Heart right ventricle (tissue), 16 donors: ENCODE results near the gene HPCAL1. TPM values are rescaled to one million over a fixed set of nuclear protein-coding genes. Genes with fewer than 3 reads are reported as not detected.

Experiments used
- ATAC-seq, 8 donors: fragments of 200-7000 bp; cut with Tn5 transposase; one replicate each; pipeline ENCODE4 v1.9.1; 2020; ENCODE audit warnings: mild to moderate bottlenecking in 8 of 8, moderate library complexity in 8 of 8, moderate number of reproducible peaks in 1 of 8
- DNase-seq, 2 donors: peaks; one replicate each; pipeline ENCODE4 v3.0.0-alpha.2; 2020
- H3K27ac ChIP-seq, 10 donors: fragments of 200-600 bp; sonication (generic) in 2 of 10; one replicate each; pipeline versions ENCODE4 v1.5.0 to v1.8.0; 2020 to 2022; ENCODE audit warnings: mild to moderate bottlenecking in 3 of 10
- H3K27me3 ChIP-seq, 7 donors: fragments of 200-600 bp; one replicate each; pipeline ENCODE4 v1.8.0; 2021 to 2022; ENCODE audit warnings: mild to moderate bottlenecking in 2 of 7
- H3K36me3 ChIP-seq, 9 donors: fragments of 200-600 bp; sonication (generic) in 1 of 9; one replicate each; pipeline versions ENCODE4 v1.5.0 to v1.8.0; 2020 to 2022; ENCODE audit warnings: mild to moderate bottlenecking in 2 of 9
- H3K4me1 ChIP-seq, 9 donors: fragments of 200-600 bp; sonication (generic) in 1 of 9; one replicate each; pipeline versions ENCODE4 v1.5.0 to v1.8.0; 2020 to 2022; ENCODE audit warnings: mild to moderate bottlenecking in 4 of 9
- H3K4me3 ChIP-seq, 10 donors: fragments of 200-600 bp; sonication (generic) in 2 of 10; one replicate each; pipeline versions ENCODE4 v1.5.0 to v1.8.0; 2020 to 2022; ENCODE audit warnings: mild to moderate bottlenecking in 7 of 10, moderate library complexity in 2 of 10
- H3K9me3 ChIP-seq, 11 donors: fragments of 200-600 bp in 10 of 11; sonication (generic) in 2 of 11; one replicate each; pipeline versions ENCODE4 v1.5.0 to v1.8.0; 2013 to 2022; ENCODE audit warnings: mild to moderate bottlenecking in 2 of 11, control low read depth in 1 of 11, moderate library complexity in 1 of 11
- WGBS, 2 donors: extraction: QIAGEN DNeasy Blood & Tissue Kit; methylation state at CpG; one replicate each; pipeline ENCODE4 v1.1.7; 2013; ENCODE audit warnings: inconsistent platforms in 1 of 2; 5-methylcytosine and 5-hydroxymethylcytosine counted together
- intact Hi-C, 10 donors: fragments of 100-400 bp; cut with DNase I; formaldehyde crosslinking; loops; one replicate each; pipeline versions ENCODE4 v1.11.1 to v1.14.2; 2022
- polyA plus RNA-seq, 2 donors: library from polyadenylated mRNA; stranded (reverse); fragments of 200-250 nt; gene quantifications; one replicate each; pipeline ENCODE4 v1.2.3, GENCODE V29; 2013
- total RNA-seq, 10 donors: library from RNA; stranded (reverse); fragmentation: NEBNext Ultra II Directional in 3 of 10; extraction: Animal tissue kit (Norgen Biotek cat#: 25700) in 3 of 10; gene quantifications; one replicate each; pipeline versions ENCODE4 v1.2.1 to v1.2.4, GENCODE V29; 2021 to 2023
- TF ChIP-seq, protein P1 (sequence below), 9 donors: fragments of 200-600 bp; sonication (generic) in 2 of 9; IDR thresholded peaks; one replicate each; pipeline versions ENCODE4 v1.5.0 to v1.8.0; 2021 to 2022; ENCODE audit warnings: antibody characterized with exemption in 9 of 9, mild to moderate bottlenecking in 5 of 9, moderate library complexity in 1 of 9
- donor health status: Arrhythmogenic right ventricular cardiomyopathy.
- donor health status: ischemic (EF 13 %, LVEDD 7.1; RV severe dilation, severe dysfunction).
- donor health status: healthy with polysubstance abuse.
- donor health status: DM: no; HTN: yes; CAD: no.
- donor health status: DM: no; HTN: no; CAD: no.
- donor health status: ischemic (EF 25% LVEDD 6.9; RV normal size, moderate dysfunction).
- donor health status: ischemic (EF 25% LVEDD 5.7; RV mildly dilated, moderate dysfunction).
- donor health status: healthy.
- donor health status: DM: yes; HTN: yes; CAD: no.
- donor health status: Ischemic cardiomyopathy.
- donor health status: ischemic (EF 35%, LVEDD 5.7; RV mildly dilated, moderate dysfunction).
- donor health status: nonischemic (EF 11% LVEDD 7.7; RV severe dilation, severe dysfunction).
- donor health status: DM: yes; HTN: yes; CAD: no.
- donor health status: PGD.
- donor health status: ischemic (EF 29% LVEDD 5.4; RV normal size, mild dysfunction).
- donor health status: nonischemic (EF 23%, LVEDD 6.1; RV moderate dilation, normal function).

Gene HPCAL1
- total and polyA plus RNA-seq, 12 donors = 15.8 to 49.2 (median 27.5) TPM

DNA sequence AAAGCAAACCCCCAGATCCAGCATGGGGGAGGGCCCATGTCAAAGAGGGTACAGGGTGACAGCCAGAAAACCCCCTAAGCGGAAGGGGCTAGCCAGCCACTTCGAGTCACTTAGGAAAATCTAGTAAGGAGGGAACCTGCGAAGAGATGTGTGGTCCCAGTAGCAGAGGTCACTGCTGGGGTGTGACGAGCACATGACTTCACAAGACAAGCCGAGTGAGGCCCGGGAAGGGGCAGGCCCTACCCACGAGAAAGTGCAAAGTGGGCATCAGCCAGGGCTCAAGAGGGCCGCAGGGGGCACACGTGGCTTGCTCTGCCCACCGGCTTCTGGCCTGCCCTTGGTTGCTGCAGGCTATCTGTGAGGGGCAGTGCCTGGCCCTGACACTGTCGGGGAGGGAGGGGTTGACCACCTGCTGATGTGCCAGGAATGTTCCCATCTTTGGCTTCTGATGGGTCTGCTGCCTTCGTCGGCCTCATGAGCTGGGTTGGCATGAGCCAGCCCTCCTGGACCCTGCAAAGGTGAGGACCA lies 133.9 kb downstream of the HPCAL1 start:
- Histone ChIP-seq H3K27ac (no peak overlapping the region), H3K36me3 (peaks cover 0 to 27% (median 20%) of the 10 kb centered on the region in 9 donors), H3K9me3 (no peaks in the 10 kb centered on the region), H3K27me3 (peaks cover 0 to 6% (median 0%) of the 10 kb centered on the region in 7 donors), H3K4me3 (no peak overlapping the region), H3K4me1 (peaks cover 0 to 26% (median 10%) of the 10 kb centered on the region in 9 donors)
- ATAC-seq = no peak
- WGBS, 2 donors = 79 to 81% methylated on average over 13 of the region's 13 CpGs
- intact Hi-C loops = loop anchor here in 8 of 10 donors (2.0 to 10.0 kb wide), 8 partner anchors 228 to 632 kb away; partner anchors contain the start of gene RRM2 (in 1 of the 8)
- DNase-seq = no peak
- TF ChIP-seq, protein P1, sequence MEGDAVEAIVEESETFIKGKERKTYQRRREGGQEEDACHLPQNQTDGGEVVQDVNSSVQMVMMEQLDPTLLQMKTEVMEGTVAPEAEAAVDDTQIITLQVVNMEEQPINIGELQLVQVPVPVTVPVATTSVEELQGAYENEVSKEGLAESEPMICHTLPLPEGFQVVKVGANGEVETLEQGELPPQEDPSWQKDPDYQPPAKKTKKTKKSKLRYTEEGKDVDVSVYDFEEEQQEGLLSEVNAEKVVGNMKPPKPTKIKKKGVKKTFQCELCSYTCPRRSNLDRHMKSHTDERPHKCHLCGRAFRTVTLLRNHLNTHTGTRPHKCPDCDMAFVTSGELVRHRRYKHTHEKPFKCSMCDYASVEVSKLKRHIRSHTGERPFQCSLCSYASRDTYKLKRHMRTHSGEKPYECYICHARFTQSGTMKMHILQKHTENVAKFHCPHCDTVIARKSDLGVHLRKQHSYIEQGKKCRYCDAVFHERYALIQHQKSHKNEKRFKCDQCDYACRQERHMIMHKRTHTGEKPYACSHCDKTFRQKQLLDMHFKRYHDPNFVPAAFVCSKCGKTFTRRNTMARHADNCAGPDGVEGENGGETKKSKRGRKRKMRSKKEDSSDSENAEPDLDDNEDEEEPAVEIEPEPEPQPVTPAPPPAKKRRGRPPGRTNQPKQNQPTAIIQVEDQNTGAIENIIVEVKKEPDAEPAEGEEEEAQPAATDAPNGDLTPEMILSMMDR (IDR thresholded peaks at IDR 0.05) = no peak

DNA sequence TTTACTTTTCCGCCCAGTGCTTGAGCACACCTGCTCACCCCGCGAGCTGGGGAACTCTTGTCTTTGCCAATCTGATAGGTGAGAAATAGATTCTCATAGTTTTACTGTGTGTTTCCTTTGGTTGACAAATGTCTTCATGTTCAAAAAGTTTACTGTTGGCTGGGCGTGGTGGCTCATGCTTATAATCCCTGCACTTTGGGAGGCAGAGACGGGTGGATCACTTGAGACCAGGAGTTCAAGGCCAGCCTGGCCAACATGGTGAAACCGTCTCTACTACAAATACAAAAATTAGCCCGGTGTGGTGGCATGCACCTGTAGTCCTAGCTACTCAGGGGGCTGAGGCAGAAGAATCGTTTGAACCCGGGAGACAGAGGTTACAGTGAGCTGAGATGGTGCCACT lies 135.1 kb downstream of the HPCAL1 start:
- Histone ChIP-seq H3K9me3 (no peaks in the 10 kb centered on the region), H3K36me3 (peaks cover 0 to 38% (median 23%) of the 10 kb centered on the region in 9 donors), H3K27ac (no peak overlapping the region), H3K4me3 (no peak overlapping the region), H3K27me3 (peaks cover 0 to under 1% (median 0%) of the 10 kb centered on the region in 7 donors), H3K4me1 (peaks cover 0 to 15% (median under 1%) of the 10 kb centered on the region in 9 donors)
- TF ChIP-seq, protein P1 (IDR thresholded peaks at IDR 0.05) = no peak
- intact Hi-C loops = loop anchor here in 8 of 10 donors (2.0 to 10.0 kb wide), 8 partner anchors 227 to 633 kb away; partner anchors contain the start of gene RRM2 (in 1 of the 8)
- WGBS, 2 donors = 89% methylated on average over 9 of the region's 9 CpGs
- no peak for ATAC-seq
- DNase-seq = no peak

DNA sequence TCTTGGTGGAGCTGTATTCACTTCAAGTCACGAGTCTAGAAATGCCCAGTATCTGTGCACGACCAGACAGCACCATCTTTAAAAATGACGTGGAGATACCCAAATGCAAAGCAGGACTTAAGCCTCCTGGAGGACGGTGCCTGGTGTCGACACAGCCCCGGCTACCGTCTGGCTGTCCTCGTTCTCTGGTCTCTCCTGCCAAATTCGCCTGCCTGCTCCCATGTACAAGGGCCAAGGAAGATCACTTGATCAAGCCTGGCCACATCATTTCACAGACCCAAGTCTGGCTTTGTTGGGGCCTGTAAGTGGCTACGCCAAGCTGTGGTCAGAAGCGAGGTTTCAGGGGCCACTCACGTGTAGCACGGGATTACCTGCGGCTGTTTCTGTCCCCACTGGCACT lies 136.0 kb downstream of the HPCAL1 start:
- ATAC-seq (no peak), DNase-seq (no peak)
- Histone ChIP-seq H3K36me3 (peaks cover 0 to 47% (median 29%) of the 10 kb centered on the region in 9 donors), H3K27me3 (no peaks in the 10 kb centered on the region), H3K27ac (no peak overlapping the region), H3K4me3 (no peak overlapping the region), H3K4me1 (peaks cover 0 to 14% (median 0%) of the 10 kb centered on the region in 9 donors), H3K9me3 (no peaks in the 10 kb centered on the region)
- intact Hi-C loops = loop anchor here in 7 of 10 donors (5.0 to 10.0 kb wide), 7 partner anchors 226 to 634 kb away; partner anchors contain the start of gene RRM2 (in 1 of the 7)
- TF ChIP-seq, protein P1 (IDR thresholded peaks at IDR 0.05) = no peak
- 89% methylated on average over 14 of the region's 14 CpGs for WGBS, 2 donors

DNA sequence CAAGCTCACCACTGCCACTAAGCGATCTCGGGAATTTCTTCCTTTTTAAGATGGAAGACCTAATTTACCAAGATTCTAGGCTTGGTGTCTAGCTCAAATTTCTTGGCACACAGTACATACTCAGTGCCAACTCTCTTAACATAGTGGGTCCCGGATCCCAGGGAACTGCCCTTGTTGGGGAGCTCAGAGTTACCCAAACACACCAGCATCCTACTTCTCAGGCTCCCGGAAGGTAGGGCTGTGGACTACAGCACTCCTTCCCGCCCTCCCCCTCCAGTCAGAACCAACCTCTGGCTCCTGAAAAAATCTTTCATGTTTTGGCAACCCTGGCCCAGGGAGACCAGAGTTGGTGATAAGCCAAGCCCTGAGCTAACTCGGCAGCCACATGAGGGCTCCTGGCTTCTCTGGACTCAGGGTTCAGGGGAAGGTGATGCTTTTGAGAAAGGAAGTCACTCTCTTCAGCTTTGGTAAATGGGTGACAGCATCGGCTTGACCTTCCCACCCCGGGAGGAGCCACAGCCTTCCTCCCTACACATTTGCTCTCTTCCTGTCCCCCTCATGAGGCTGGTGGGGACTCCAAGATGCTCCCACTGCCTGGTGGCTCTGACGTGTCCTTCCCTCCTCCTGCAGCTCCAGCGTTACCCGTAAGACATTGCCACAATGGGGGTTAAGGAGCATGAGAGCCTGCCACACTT lies 136.6 kb downstream of the HPCAL1 start:
- no peak overlapping the region for H3K4me3 ChIP-seq
- WGBS, 2 donors = 72 to 73% methylated on average over 11 of the region's 11 CpGs
- no peaks in the 10 kb centered on the region for H3K27me3 ChIP-seq
- ATAC-seq (no peak), DNase-seq (no peak)
- H3K4me1 ChIP-seq = peaks cover 0 to 14% (median 0%) of the 10 kb centered on the region in 9 donors
- H3K9me3 ChIP-seq = no peaks in the 10 kb centered on the region
- TF ChIP-seq, protein P1 (IDR thresholded peaks at IDR 0.05) = no peak
- no peak overlapping the region for H3K27ac ChIP-seq
- H3K36me3 ChIP-seq = peaks cover 0 to 53% (median 32%) of the 10 kb centered on the region in 9 donors
- intact Hi-C loops = loop anchor here in 7 of 10 donors (5.0 to 10.0 kb wide), 7 partner anchors 225 to 635 kb away; partner anchors contain the start of gene RRM2 (in 1 of the 7)
